Thyroid gland (tissue), 4 donors: Measurements from ENCODE around the gene FHIT. TPM values are rescaled to one million over a fixed set of nuclear protein-coding genes. Genes with fewer than 3 reads are reported as not detected.
A peak's percentile ranks its signal among the peaks of the same experiment; 100 is the strongest.
"Not testable (repeated sequence)": the region's sequence is repeated elsewhere in the genome, so short reads cannot be mapped to it uniquely, and the experiment has no call there.

Source experiments
- DNase-seq, 2 donors: peaks; one replicate each; pipeline ENCODE4 v3.0.0-alpha.2; 2019
- H3K27ac ChIP-seq, 3 donors: fragments of 200-600 bp; sonication (generic); 1 replicate in 2 of 3; 2 replicates in 1 of 3; pipeline ENCODE4 v1.5.1; 2016 to 2019; ENCODE audit warnings: mild to moderate bottlenecking in 1 of 3, moderate library complexity in 1 of 3
- H3K27me3 ChIP-seq: fragments of 200-600 bp; sonication (generic); one replicate; pipeline ENCODE4 v1.5.1; 2019
- H3K36me3 ChIP-seq, 2 donors: fragments of 200-600 bp; sonication (generic); one replicate each; pipeline ENCODE4 v1.5.1; 2016 to 2019
- H3K4me1 ChIP-seq, 2 donors: fragments of 200-600 bp; sonication (generic); one replicate each; pipeline ENCODE4 v1.5.1; 2017 to 2019
- H3K4me3 ChIP-seq, 3 donors: fragments of 200-600 bp; sonication (generic); replicated peaks in 1 of 3; 1 replicate in 2 of 3; 2 replicates in 1 of 3; pipeline ENCODE4 v1.5.1; 2016; ENCODE audit warnings: mild to moderate bottlenecking in 1 of 3
- H3K9me3 ChIP-seq: fragments of 200-600 bp; sonication (generic); one replicate; pipeline ENCODE4 v1.5.1; 2017
- CTCF ChIP-seq, 6 experiments: fragments of 200-600 bp in 3 of 6; fragments of 450-650 bp in 3 of 6; sonication (generic) in 3 of 6; IDR thresholded peaks; one replicate each; pipeline ENCODE4 v1.5.1; 2016 to 2019; ENCODE audit warnings: antibody characterized with exemption in 6 of 6, mild to moderate bottlenecking in 2 of 6, inconsistent platforms in 1 of 6, moderate library complexity in 1 of 6
- POLR2A ChIP-seq, 2 donors: fragments of 450-650 bp; IDR thresholded peaks; one replicate each; pipeline ENCODE4 v1.6.1; 2017; ENCODE audit warnings: antibody characterized with exemption in 2 of 2, mild to moderate bottlenecking in 2 of 2, moderate library complexity in 1 of 2
- WGBS, 2 donors: methylation state at CpG; one replicate each; pipeline ENCODE4 v1.1.5; 2017; 5-methylcytosine and 5-hydroxymethylcytosine counted together
- intact Hi-C: fragments of 100-400 bp; cut with DNase I; formaldehyde crosslinking; loops from one replicate; pipeline ENCODE4 v1.15.1; 2023
- total RNA-seq, 4 donors: library from RNA; depleted of rRNA; stranded (reverse); fragments of >200 nt; gene quantifications; one replicate each; pipeline ENCODE4 v1.2.3, GENCODE V29; 2016

The FHIT gene
- total RNA-seq, 4 donors from 2014 or later: 12.2 to 18.9 (median 16.2) TPM

DNA sequence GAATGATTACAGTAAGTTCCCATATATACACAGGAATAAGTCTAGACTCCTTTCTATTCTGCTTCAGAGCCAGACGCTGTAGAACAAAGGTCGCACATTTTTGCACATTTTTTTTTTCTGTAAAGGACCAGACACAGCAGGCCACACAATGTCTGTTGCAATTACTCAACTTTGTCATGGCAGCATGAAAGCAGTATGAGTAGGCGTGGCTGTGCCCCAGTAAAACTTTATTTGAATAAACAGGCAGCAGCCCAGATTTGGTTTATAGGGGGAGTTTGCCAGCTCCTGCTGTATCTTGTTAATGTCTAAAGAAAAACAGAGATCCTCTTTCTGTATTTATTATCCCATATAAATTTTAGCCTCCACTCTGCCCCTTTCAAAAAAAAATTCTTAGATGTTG is 708.3 kb downstream of the FHIT start:
- intact Hi-C loops: no loop called here
- 72 to 84% methylated on average over 3 of the region's 3 CpGs for WGBS, 2 donors
- DNase-seq: no peak
- Histone ChIP-seq H3K36me3 (no peaks in the 10 kb centered on the region), H3K9me3 (no peaks in the 10 kb centered on the region), H3K27ac (no peak overlapping the region), H3K4me3 (no peak overlapping the region), H3K27me3 (no peaks in the 10 kb centered on the region), H3K4me1 (no peaks in the 10 kb centered on the region)
- no peak for TF ChIP-seq POLR2A (IDR thresholded peaks at IDR 0.05)
- TF ChIP-seq CTCF (IDR thresholded peaks at IDR 0.05): no peak

GRCh38 chr3:60539394-60539793 is 711.9 kb downstream of the FHIT start:
- 95 to 100% methylated on average over 2 of the region's 2 CpGs for WGBS, 2 donors
- H3K9me3 ChIP-seq, H3K27me3 ChIP-seq, intact Hi-C loops, H3K4me3 ChIP-seq, H3K27ac ChIP-seq, DNase-seq, H3K36me3 ChIP-seq: not testable (repeated sequence)
- peaks cover 8 to 13% of the 10 kb centered on the region in 2 donors for H3K4me1 ChIP-seq

DNA sequence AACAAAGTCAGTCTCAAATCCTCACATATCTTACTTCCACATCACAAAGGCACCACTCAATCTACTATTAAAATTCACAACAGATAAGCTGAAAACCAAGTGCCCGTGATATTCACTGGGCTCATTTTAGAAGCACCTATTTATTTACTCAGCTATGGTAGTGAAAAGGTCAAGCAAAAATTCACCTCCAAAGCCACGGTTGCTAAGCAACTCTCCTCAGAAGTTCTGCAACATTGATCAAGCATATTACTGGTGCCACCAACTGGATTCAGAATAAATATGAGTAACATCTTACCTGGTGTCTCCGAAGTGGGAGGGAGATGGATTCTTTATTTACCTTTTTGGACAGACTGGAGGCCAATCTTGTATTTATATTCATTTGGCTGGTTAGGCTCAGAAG is 714.8 kb downstream of the FHIT start:
- H3K4me1 ChIP-seq: peaks cover 8 to 13% of the 10 kb centered on the region in 2 donors
- no peaks in the 10 kb centered on the region for H3K36me3 ChIP-seq
- peak overlapping the region in 2 of 3 donors; percentile 18 to 46 for H3K27ac ChIP-seq
- TF ChIP-seq POLR2A (IDR thresholded peaks at IDR 0.05) (no peak), CTCF (IDR thresholded peaks at IDR 0.05) (no peak)
- H3K9me3 ChIP-seq: no peaks in the 10 kb centered on the region
- no peak overlapping the region for H3K4me3 ChIP-seq
- 25 to 27% methylated on average over 3 of the region's 3 CpGs for WGBS, 2 donors
- intact Hi-C loops: no loop called here
- DNase-seq: peak; percentile 43 to 44
- no peaks in the 10 kb centered on the region for H3K27me3 ChIP-seq

- no peak for DNase-seq
- H3K9me3 ChIP-seq: no peaks in the 10 kb centered on the region
- no peak for TF ChIP-seq CTCF (IDR thresholded peaks at IDR 0.05)
- no peak for TF ChIP-seq POLR2A (IDR thresholded peaks at IDR 0.05)
- WGBS, 2 donors: 93 to 96% methylated on average over 5 of the region's 5 CpGs
- no peaks in the 10 kb centered on the region for H3K36me3 ChIP-seq
- H3K27me3 ChIP-seq: no peaks in the 10 kb centered on the region
- peaks cover 8 to 11% of the 10 kb centered on the region in 2 donors for H3K4me1 ChIP-seq
- no peak overlapping the region for H3K27ac ChIP-seq
- no peak overlapping the region for H3K4me3 ChIP-seq
- intact Hi-C loops: no loop called here
Observed at GRCh38 chr3:60531759-60532158, 719.5 kb downstream of the FHIT start.

GRCh38 chr3:60528651-60529050 is 722.6 kb downstream of the FHIT start:
- no peak for DNase-seq
- no peak overlapping the region for H3K4me3 ChIP-seq
- H3K4me1 ChIP-seq: no peaks in the 10 kb centered on the region
- H3K36me3 ChIP-seq: no peaks in the 10 kb centered on the region
- 83 to 84% methylated on average over 1 of the region's 1 CpG for WGBS, 2 donors
- H3K27me3 ChIP-seq: no peaks in the 10 kb centered on the region
- intact Hi-C loops: no loop called here
- H3K27ac ChIP-seq: no peak overlapping the region
- H3K9me3 ChIP-seq: no peaks in the 10 kb centered on the region
- TF ChIP-seq CTCF (IDR thresholded peaks at IDR 0.05) (no peak), POLR2A (IDR thresholded peaks at IDR 0.05) (no peak)

- no peaks in the 10 kb centered on the region for H3K36me3 ChIP-seq
- DNase-seq: no peak
- no peak for TF ChIP-seq POLR2A (IDR thresholded peaks at IDR 0.05)
- TF ChIP-seq CTCF (IDR thresholded peaks at IDR 0.05): no peak
- intact Hi-C loops: no loop called here
- H3K27ac ChIP-seq: no peak overlapping the region
- H3K4me1 ChIP-seq: no peaks in the 10 kb centered on the region
- 83 to 90% methylated on average over 2 of the region's 2 CpGs for WGBS, 2 donors
- no peaks in the 10 kb centered on the region for H3K27me3 ChIP-seq
- no peaks in the 10 kb centered on the region for H3K9me3 ChIP-seq
- no peak overlapping the region for H3K4me3 ChIP-seq
Observed at GRCh38 chr3:60523536-60523935, 727.7 kb downstream of the FHIT start.
